ENCODE results near the gene ASTN2.
A peak's percentile ranks its signal among the peaks of the same experiment; 100 is the strongest.

ASTN2 gene

DNA sequence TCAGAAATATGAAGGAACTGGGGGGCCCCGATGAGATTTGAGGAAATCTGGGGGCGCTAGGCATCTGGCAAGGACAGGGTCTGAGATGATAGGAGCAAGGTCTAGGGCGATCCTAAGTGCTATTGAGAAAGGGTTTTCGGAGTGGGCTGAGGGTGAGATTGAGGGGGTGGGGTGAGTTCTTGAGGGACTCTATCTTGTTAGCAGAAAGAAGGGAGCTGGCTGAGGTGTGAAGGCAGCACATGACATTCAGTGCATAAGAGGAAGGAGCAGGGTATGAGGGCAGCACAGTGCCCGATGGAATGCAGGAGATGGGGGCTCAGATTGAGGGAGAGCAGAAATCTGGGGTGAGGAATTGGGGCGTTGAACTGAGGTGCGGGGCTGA, 727.1 kb downstream of the ASTN2 start:
- no peak for DNase-seq

DNA sequence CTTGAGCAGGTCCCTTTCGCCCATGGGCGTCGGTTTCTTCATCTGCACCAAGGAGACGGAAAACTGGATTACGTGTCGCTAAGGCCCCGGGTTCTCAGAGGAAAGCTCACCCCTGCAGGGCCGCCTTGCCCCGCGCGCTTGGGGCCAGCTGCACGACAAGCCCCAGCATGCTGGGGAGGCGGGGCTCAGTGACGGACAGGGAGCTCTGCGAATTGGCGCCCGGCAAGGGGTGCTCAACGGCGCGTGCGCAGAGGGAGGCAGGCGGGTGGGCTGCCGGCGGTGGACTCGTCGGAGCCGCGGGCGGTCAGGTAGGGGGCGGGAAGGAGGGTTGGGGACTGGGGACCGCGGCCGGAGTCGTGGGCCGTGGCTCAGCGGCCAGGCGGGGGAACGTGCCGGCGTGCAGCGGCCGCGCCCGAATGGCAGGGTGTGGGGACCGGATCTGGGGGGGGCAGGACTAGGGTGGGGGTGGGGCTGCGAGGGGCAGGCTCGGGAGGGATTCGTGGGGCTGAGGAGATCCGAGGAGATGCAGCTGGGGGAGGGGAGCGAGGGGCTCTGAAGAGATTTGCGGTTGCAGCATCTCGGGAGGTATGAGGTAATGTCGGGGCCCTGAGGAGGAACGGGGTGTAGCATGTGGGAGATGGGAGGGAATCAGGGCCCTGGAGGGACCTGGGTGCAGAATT, 727.6 kb downstream of the ASTN2 start, which contains the start of gene TRIM32:
Gene TRIM32, plus strand, starts transcription at position 232 of the 680 bp plus-strand sequence. CDS start 10,438 bp downstream, outside the sequence.
- DNase-seq: peak; percentile 95

GRCh38 chr9:116686693-116687073, 728.2 kb downstream of the ASTN2 start:
- DNase-seq: no peak

DNA sequence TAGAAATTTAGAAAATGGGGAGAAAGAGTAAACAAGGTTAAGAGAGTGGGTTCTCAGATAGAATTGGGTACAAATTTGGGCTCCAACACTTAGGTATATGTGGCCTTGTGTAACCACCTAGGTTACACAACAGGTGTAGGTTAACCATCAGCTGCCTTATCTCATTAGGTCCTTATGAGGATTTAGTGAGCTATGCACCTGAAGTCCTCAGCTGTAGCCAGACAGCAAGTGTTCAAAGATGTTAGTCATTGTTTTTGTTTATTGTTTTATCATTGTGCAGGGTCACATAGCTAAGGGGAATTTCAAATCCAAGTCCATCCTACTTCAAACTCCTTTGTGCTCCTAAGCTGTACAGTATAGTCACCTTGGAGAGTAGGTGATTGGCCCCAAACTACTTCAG, 728.7 kb downstream of the ASTN2 start:
- no peak for DNase-seq

DNA sequence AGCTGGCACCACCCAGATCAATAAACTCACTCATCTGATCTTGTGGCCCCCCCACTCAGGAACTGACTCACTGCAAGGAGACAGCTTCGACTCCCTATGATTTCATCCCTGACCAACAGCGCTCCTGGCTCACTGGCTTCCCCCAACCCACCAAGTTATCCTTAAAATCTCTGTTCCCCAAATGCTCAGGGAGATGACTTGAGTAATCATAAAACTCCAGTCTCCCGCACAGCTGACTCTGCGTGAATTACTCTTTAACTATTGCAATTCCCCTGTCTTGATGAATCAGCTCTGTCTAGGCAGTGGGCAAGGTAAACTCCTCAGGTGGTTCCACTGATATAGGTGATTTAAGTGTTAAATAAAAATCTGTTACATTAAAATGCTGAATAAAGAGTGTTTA, 729.7 kb downstream of the ASTN2 start:
- DNase-seq: no peak

DNA sequence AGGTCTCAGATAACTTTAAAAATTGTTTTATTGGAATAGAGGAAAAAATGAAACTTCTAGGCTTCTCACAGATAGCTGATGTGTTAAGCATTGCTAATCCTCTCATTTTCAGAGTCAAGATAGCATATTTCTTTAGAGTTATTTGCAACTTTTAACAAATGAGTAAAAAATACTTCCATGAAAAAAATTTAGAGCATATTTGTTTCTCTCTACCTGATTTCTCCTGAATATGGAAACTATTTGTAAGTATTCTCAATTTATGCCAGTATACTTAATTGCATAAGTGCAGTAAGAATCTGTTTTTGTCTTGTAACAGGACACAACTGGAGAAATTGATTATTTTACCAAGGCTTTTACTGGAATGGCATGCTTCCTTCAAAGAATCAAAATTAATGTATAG, 731.3 kb downstream of the ASTN2 start:
- no peak for DNase-seq

DNA sequence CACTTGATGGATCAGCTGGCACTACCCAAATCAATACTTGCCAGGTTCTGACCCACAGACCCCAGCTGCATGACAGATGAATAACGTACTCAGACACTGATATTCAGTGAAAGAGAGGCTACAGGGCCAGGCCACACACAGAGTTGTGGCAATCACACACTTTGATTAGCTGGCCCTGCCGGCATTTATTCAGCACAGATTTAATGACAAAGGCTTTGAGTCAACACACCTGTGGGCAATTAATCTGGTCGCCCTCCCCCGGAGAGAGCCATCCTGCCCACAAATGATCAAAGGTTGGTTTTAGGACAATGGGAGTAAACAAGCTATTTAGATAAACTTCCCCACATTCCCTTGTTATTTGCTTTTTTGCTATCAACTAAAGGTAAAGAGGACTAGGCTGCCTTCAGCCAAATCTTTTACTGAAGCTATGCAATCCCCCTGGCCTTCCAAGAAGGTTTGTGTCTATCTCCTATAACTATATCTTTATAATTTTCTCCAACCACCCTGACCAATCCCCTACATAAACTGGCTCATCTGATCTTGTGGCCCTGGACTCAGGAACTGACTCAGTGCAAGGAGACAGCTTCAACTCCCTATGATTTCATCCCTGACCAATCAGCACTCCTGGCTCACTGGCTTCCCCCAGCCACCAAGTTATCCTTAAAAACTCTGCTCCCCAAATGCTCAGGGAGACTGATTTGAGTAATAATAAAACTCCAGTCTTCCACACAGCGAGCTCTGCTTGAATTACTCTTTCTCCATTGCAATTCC, 740.5 kb downstream of the ASTN2 start:
- DNase-seq: no peak

DNA sequence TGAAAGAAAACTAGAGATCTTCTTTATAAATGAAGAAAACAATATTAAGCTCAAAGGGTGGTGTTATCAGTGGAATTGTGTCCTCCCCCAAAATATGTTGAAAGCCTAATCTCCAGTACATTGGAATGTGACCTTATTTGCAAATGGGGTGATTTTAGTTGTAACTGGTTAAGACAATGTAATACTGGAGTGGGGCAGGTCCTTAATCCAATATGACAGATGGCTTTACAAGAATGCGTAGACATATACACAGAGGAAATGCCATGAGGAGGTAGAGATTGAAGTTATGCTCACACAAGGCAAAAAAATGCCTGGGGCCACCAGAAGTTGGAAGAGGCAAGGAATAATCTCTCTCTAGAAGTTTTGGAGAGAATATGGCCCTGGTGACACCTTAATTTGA, 741.5 kb downstream of the ASTN2 start:
- no peak for DNase-seq

DNA sequence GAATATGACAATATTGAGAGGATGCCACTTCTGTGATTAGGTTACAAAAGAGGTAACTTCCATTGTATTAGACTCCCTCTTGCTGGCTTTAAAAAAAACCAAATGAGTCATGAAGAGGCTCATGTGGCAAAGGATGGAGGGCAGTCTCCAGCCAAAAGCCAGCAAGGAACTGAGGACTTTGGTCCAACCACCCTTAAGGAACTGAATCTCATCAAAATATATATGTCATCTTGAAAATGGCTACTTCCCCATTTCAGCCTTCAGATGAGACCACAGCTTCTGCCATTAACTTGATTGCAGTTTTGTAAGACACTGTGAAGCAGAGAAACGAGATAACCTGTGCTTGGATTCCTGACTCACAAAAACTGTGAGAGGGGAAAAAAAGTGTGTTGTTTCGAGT, 743.3 kb downstream of the ASTN2 start:
- no peak for DNase-seq

DNA sequence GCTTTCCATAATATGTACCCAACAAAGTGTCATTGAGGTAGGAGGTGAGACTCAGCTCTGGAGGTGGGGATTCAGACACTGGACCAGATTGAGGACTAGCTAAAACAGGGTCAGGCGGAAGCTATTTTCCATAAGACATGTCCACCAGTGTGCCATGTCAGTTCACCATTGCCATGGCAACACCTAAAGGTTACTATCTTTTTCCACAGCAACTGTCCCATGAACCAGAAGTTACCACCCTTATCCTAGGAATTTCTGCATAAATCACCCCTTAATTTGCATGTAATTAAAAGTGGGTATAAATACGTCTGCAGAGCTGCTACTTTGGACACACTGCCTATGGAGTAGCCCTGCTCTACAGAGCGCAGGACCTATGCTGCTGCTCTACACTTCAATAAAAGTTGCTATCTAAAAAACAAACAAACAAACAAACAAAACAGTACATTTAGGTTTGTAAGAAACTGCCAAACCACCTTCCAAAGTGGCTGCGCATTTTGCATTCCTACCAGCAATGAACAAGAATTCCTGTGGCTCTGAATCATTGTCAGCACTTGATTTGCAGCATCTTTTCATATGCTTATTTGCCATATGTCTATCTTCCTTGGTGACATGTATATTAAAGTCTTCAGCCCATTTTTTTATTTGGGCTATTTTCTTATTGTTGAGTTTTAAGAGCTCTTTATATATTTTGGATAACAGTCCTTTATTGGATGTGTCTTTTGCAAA, 745.7 kb downstream of the ASTN2 start:
- no peak for DNase-seq

- DNase-seq: no peak
Measured at GRCh38 chr9:116663581-116663980, 751.3 kb downstream of the ASTN2 start.

DNA sequence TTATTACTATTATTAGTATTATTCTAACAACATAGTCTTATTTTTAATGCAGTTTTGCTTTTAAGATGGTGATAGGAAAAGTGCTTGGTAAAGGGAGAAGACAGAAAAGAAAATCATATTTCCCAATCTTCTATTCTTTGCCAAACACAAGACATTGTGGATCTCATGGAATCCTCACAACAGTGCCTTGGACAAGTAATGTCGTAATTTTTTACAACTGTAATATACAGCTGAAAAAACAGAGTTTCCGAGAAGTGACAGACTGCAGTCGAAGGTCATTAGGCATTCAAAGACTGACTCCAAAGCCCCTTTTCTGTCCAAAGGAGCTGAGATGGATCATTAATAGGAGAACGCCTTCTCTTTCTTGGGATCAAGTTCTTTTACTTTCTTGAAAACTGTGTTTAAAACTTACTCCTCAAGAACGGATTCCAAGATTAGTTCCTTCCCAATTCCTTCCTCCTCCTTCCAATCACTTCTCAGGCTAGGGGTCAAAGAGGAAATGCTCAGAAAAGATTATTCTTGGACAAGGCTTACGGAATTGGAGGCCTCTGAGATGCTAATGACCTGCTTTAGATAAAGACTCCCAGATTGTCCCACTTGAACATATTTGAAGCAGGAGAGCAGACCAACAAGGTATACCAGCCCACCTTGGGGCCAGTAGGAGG, 752.1 kb downstream of the ASTN2 start:
- DNase-seq: no peak

- peak; percentile 19 for DNase-seq
Measured at GRCh38 chr9:116661037-116661954, 753.6 kb downstream of the ASTN2 start.

- DNase-seq: no peak
Measured at GRCh38 chr9:116658265-116658664, 756.6 kb downstream of the ASTN2 start.

- no peak for DNase-seq
Measured at GRCh38 chr9:116656977-116657376, 757.9 kb downstream of the ASTN2 start.

GRCh38 chr9:116656501-116656971, 758.3 kb downstream of the ASTN2 start:
- DNase-seq: no peak

- no peak for DNase-seq
Measured at GRCh38 chr9:116654059-116654355, 760.9 kb downstream of the ASTN2 start.

- no peak for DNase-seq
Measured at GRCh38 chr9:116653348-116654058, 761.4 kb downstream of the ASTN2 start.

DNA sequence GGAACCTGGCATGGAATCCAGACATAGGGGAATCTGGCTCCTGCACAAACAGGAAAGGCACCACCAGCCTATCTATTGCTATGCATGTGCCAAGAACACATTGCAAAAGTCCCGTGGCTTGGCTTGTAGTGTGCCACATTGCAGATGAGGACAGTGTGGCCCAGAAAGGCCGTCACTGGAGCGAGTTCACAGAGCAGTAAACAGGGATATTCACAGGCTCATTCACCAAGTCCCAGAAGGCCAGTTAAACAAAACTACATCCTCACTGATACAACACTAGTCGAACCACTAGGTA, 767.4 kb downstream of the ASTN2 start:
- no peak for DNase-seq

- DNase-seq: no peak
Measured at GRCh38 chr9:116646661-116647514, 768.0 kb downstream of the ASTN2 start.
